Osteoblast (primary cell): Measurements from ENCODE around the gene ALDH1A2. TPM values are rescaled to one million over a fixed set of nuclear protein-coding genes. Genes with fewer than 3 reads are reported as not detected.

ENCODE experiments used
- DNase-seq: peaks from one replicate; pipeline ENCODE4 v3.0.0; 2011; ENCODE audit warnings: low spot score, mixed read lengths; ENCODE audit not compliant: insufficient read length; ENCODE audit errors: missing footprints
- H2AFZ ChIP-seq: 2 replicates; pipeline ENCODE4 v1.6.0; 2011; ENCODE audit warnings: mild to moderate bottlenecking, low read length
- H3K27ac ChIP-seq: 2 replicates; pipeline ENCODE4 v1.5.1; 2011; ENCODE audit warnings: mild to moderate bottlenecking, low read depth, low read length, moderate library complexity
- H3K27me3 ChIP-seq: 2 replicates; pipeline ENCODE4 v1.6.0; 2012; ENCODE audit warnings: mild to moderate bottlenecking, control low read depth, inconsistent platforms, low read length, moderate library complexity; ENCODE audit not compliant: insufficient read depth
- H3K36me3 ChIP-seq: 2 replicates; pipeline ENCODE4 v1.5.1; 2011; ENCODE audit warnings: mild to moderate bottlenecking, low read length, control low read depth, moderate library complexity; ENCODE audit not compliant: insufficient read depth
- H3K4me1 ChIP-seq: 2 replicates; pipeline ENCODE4 v1.5.1; 2011; ENCODE audit warnings: mild to moderate bottlenecking, low read length, control low read depth, moderate library complexity; ENCODE audit not compliant: insufficient read depth
- H3K4me2 ChIP-seq: 2 replicates; pipeline ENCODE4 v1.6.0; 2011; ENCODE audit warnings: mild to moderate bottlenecking, low read length; ENCODE audit not compliant: insufficient read depth
- H3K4me3 ChIP-seq: fragments of 200-600 bp; sonication (generic); 3 replicates; pipeline ENCODE4 v1.5.1; 2012; ENCODE audit warnings: mild to moderate bottlenecking, low read length, inconsistent platforms; ENCODE audit not compliant: insufficient read depth
- H3K79me2 ChIP-seq: 2 replicates; pipeline ENCODE4 v1.6.0; 2012; ENCODE audit warnings: mild to moderate bottlenecking, low read length, control low read depth, inconsistent platforms; ENCODE audit not compliant: insufficient read depth
- H3K9me3 ChIP-seq: 2 replicates; pipeline ENCODE4 v1.5.1; 2011; ENCODE audit warnings: low read depth, low read length, control low read depth
- H4K20me1 ChIP-seq: 2 replicates; pipeline ENCODE4 v1.6.0; 2012; ENCODE audit warnings: mild to moderate bottlenecking, low read length, control low read depth; ENCODE audit not compliant: insufficient read depth
- total RNA-seq: library from RNA; depleted of rRNA; stranded (reverse); fragments of >200 nt; gene quantifications from 2 replicates; pipeline ENCODE4 v1.2.3, GENCODE V29; 2012
- TF ChIP-seq, protein P1 (sequence below): IDR thresholded peaks from 2 replicates; pipeline ENCODE4 v1.5.1; 2011; ENCODE audit warnings: mild to moderate bottlenecking, low read depth, low read length, moderate library complexity; ENCODE audit errors: extremely low read depth

ALDH1A2 gene
- total RNA-seq, 1 donor: 1.1 TPM

DNA sequence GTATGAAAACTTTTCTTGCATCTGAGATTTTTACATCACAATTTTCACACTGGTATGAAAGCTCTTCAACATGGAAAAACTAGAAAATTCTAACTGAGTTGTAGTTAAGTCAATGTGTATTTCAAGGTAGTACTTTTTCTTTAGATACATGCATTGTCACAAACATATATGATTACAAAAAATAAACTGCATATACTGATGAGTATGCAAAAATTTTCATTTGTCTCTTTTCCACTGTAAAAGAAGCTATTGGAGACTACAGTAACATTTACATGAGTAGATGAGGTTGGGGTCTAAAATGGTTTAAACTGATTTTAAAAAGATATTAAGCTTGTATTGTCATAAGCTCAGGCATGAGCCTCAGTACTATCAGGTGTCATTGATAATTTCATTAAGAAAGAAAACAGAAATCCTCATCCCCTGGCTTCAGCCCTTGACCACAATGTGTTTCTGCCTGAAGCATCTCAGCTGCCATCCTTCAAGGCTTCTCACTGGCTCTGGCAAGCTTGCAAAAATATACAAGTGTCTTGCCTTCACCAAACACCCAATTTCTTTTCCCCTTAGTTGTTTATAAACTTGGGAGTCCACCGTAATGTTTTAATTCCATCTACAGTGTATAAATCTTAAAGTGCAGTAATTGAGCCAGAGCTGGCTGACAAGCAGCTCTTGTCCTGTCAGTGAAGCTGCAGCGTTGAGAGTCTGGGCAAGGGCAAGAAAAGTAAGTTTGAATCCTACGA is 71.9 kb downstream of the ALDH1A2 start:
- DNase-seq: no peak
- no peaks in the 10 kb centered on the region for H3K9me3 ChIP-seq
- TF ChIP-seq, protein P1, sequence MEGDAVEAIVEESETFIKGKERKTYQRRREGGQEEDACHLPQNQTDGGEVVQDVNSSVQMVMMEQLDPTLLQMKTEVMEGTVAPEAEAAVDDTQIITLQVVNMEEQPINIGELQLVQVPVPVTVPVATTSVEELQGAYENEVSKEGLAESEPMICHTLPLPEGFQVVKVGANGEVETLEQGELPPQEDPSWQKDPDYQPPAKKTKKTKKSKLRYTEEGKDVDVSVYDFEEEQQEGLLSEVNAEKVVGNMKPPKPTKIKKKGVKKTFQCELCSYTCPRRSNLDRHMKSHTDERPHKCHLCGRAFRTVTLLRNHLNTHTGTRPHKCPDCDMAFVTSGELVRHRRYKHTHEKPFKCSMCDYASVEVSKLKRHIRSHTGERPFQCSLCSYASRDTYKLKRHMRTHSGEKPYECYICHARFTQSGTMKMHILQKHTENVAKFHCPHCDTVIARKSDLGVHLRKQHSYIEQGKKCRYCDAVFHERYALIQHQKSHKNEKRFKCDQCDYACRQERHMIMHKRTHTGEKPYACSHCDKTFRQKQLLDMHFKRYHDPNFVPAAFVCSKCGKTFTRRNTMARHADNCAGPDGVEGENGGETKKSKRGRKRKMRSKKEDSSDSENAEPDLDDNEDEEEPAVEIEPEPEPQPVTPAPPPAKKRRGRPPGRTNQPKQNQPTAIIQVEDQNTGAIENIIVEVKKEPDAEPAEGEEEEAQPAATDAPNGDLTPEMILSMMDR: no peak

DNA sequence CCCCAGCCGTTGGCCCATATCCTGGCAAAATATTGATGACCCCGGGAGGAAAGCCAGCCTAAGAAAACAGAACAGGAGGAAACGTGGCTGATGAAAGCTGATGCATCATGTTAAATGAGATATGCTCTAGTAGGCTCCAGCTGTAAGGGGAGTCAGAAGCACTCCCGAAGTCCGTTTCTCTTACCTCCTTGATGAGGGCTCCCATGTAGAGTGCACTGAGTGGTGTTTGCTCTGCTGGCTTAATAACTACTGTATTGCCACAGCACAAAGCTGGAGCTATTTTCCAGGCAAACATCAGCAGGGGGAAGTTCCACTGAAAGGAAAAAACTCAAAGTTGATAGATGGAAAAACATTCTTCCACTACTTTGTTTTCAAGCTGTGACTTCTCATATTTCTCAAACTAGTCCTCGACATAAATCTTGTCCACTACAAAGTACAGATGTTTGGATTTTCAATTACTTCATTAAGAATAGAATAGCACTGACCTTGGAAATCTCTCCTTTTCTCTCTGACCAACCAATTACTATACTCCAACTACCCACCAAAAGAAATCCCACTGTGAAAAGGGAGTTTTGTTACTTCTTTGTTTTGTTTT is 72.7 kb downstream of the ALDH1A2 start:
- Histone ChIP-seq H3K27me3 (peaks cover 23% of the 10 kb centered on the region), H4K20me1 (no peaks in the 10 kb centered on the region), H3K4me2 (no peak overlapping the region), H3K9me3 (no peaks in the 10 kb centered on the region), H3K79me2 (no peaks in the 10 kb centered on the region), H3K36me3 (no peaks in the 10 kb centered on the region), H3K4me3 (no peak overlapping the region), H2AFZ (no peak overlapping the region), H3K27ac (no peak overlapping the region), H3K4me1 (no peaks in the 10 kb centered on the region)
- DNase-seq: no peak
- TF ChIP-seq, protein P1: no peak

More for the DNA sequence above, 71.9 kb downstream of the ALDH1A2 start:
- H3K4me1 ChIP-seq: no peaks in the 10 kb centered on the region
- H3K27ac ChIP-seq: no peak overlapping the region
- peaks cover 23% of the 10 kb centered on the region for H3K27me3 ChIP-seq
- H3K79me2 ChIP-seq: no peaks in the 10 kb centered on the region
- H4K20me1 ChIP-seq: no peaks in the 10 kb centered on the region
- H3K4me3 ChIP-seq: no peak overlapping the region
- H3K36me3 ChIP-seq: no peaks in the 10 kb centered on the region
- no peak overlapping the region for H3K4me2 ChIP-seq
- H2AFZ ChIP-seq: no peak overlapping the region

DNA sequence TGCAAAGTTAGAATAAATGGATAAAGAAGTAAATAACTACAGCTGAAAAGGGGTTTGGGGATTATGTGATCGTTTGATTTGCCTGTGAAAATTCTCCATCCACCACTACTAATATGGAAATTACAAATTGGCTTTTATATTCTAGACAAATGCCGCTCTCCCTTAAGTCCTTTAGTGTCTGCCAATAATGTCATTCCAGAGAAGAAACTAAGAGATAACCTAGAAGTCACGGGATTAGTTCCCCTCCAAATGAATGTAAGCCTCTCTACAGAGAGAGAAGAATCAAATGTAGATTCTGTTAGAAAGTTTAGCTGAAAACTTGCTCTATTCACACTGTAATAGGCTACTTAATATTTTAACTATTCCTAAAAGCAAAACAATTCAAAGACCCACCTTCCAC is 92.0 kb downstream of the ALDH1A2 start:
- Histone ChIP-seq H3K27me3 (no peaks in the 10 kb centered on the region), H3K36me3 (no peaks in the 10 kb centered on the region), H3K4me3 (no peak overlapping the region), H3K79me2 (no peaks in the 10 kb centered on the region), H3K4me1 (no peaks in the 10 kb centered on the region), H2AFZ (no peak overlapping the region), H3K4me2 (no peak overlapping the region), H4K20me1 (no peaks in the 10 kb centered on the region), H3K9me3 (no peaks in the 10 kb centered on the region), H3K27ac (no peak overlapping the region)
- TF ChIP-seq, protein P1: no peak
- no peak for DNase-seq

DNA sequence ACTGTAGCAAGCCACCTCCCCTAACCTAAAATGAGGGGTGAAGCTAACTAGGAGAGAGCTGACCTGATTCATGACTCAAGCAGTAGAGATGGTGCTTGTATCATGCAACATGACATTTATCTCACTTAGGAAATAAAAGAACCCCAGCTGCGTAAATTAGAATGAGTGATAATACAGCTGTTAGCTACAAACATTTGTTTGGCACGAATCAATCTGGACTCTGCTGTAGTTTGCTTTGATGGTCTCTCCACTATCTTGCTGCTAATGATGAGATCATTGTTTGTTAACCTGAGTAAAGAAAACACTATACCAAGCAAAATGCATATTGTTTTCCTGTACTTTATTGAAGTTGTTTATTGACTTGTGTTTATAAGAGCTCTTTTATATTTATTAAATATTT is 92.6 kb downstream of the ALDH1A2 start:
- Histone ChIP-seq H3K36me3 (no peaks in the 10 kb centered on the region), H3K27ac (no peak overlapping the region), H3K4me3 (no peak overlapping the region), H2AFZ (no peak overlapping the region), H4K20me1 (no peaks in the 10 kb centered on the region), H3K79me2 (no peaks in the 10 kb centered on the region), H3K27me3 (no peaks in the 10 kb centered on the region), H3K4me1 (no peaks in the 10 kb centered on the region), H3K9me3 (no peaks in the 10 kb centered on the region), H3K4me2 (no peak overlapping the region)
- TF ChIP-seq, protein P1: no peak
- DNase-seq: no peak
